HEK293 (cell line): Measurements from ENCODE around the gene PRMT6.

Experiments used
- IKZF3 ChIP-seq: fragments of 450-650 bp; IDR thresholded peaks from 2 replicates; pipeline ENCODE4 v1.5.0; 2018; ENCODE audit warnings: missing biosample characterization, mild to moderate bottlenecking, missing genetic modification characterization, moderate library complexity
- MEIS1 ChIP-seq: sonication (generic); formaldehyde crosslinking; IDR thresholded peaks from 2 replicates; pipeline ENCODE4 v1.8.1; 2022; ENCODE audit warnings: missing genetic modification reagents, mild to moderate bottlenecking, borderline replicate concordance
- TRIM28 ChIP-seq: IDR thresholded peaks from 2 replicates; pipeline ENCODE4 v1.6.1; 2011; ENCODE audit warnings: low read length, control low read depth, borderline replicate concordance
- ZBTB20 ChIP-seq: fragments of 450-650 bp; formaldehyde crosslinking; IDR thresholded peaks from 2 replicates; pipeline ENCODE4 v1.5.1; 2016; ENCODE audit warnings: missing biosample characterization, missing genetic modification characterization
- ZNF121 ChIP-seq: fragments of 450-650 bp; formaldehyde crosslinking; IDR thresholded peaks from 2 replicates; pipeline ENCODE4 v1.5.1; 2016; ENCODE audit warnings: missing biosample characterization, missing genetic modification characterization
- ZNF146 ChIP-seq: fragments of 450-650 bp; formaldehyde crosslinking; IDR thresholded peaks from 2 replicates; pipeline ENCODE4 v1.5.1; 2016; ENCODE audit warnings: missing biosample characterization, missing genetic modification characterization
- ZNF155 ChIP-seq: fragments of 450-650 bp; formaldehyde crosslinking; IDR thresholded peaks from 2 replicates; pipeline ENCODE4 v1.5.1; 2016; ENCODE audit warnings: missing biosample characterization, missing genetic modification characterization
- ZNF24 ChIP-seq: fragments of 450-650 bp; formaldehyde crosslinking; IDR thresholded peaks from 2 replicates; pipeline ENCODE4 v1.5.1; 2016; ENCODE audit warnings: missing biosample characterization, missing genetic modification characterization
- ZNF394 ChIP-seq: fragments of 450-650 bp; formaldehyde crosslinking; IDR thresholded peaks from 2 replicates; pipeline ENCODE4 v1.5.1; 2016; ENCODE audit warnings: missing biosample characterization, missing genetic modification characterization, mild to moderate bottlenecking, moderate library complexity, borderline replicate concordance
- ZNF521 ChIP-seq: fragments of 450-650 bp; formaldehyde crosslinking; IDR thresholded peaks from 2 replicates; pipeline ENCODE4 v1.5.1; 2017; ENCODE audit warnings: missing biosample characterization, mild to moderate bottlenecking, missing genetic modification characterization
- ZNF558 ChIP-seq: fragments of 450-650 bp; formaldehyde crosslinking; IDR thresholded peaks from 2 replicates; pipeline ENCODE4 v1.5.1; 2016; ENCODE audit warnings: missing biosample characterization, missing genetic modification characterization
- ZNF561 ChIP-seq: fragments of 450-650 bp; IDR thresholded peaks from 2 replicates; pipeline ENCODE4 v1.5.1; 2018; ENCODE audit warnings: missing biosample characterization, missing genetic modification characterization, borderline replicate concordance
- ZNF571 ChIP-seq: fragments of 450-650 bp; formaldehyde crosslinking; IDR thresholded peaks from 2 replicates; pipeline ENCODE4 v1.5.0; 2017; ENCODE audit warnings: missing biosample characterization, missing genetic modification characterization
- ZNF585B ChIP-seq: fragments of 450-650 bp; formaldehyde crosslinking; IDR thresholded peaks from 2 replicates; pipeline ENCODE4 v1.5.1; 2016; ENCODE audit warnings: missing biosample characterization, missing genetic modification characterization
- ZNF610 ChIP-seq: fragments of 450-650 bp; formaldehyde crosslinking; IDR thresholded peaks from 2 replicates; pipeline ENCODE4 v1.5.1; 2016; ENCODE audit warnings: missing biosample characterization, missing genetic modification characterization, borderline replicate concordance
- ZNF626 ChIP-seq: fragments of 450-650 bp; sonication (Bioruptor Pico); formaldehyde crosslinking; IDR thresholded peaks from 2 replicates; pipeline ENCODE4 v1.5.1; 2018; ENCODE audit warnings: missing biosample characterization, missing genetic modification characterization, inconsistent platforms
- ZNF654 ChIP-seq: fragments of 450-650 bp; formaldehyde crosslinking; IDR thresholded peaks from 2 replicates; pipeline ENCODE4 v1.5.1; 2016; ENCODE audit warnings: low read depth, missing biosample characterization, missing genetic modification characterization
- ZNF785 ChIP-seq: fragments of 450-650 bp; formaldehyde crosslinking; IDR thresholded peaks from 2 replicates; pipeline ENCODE4 v1.5.1; 2016; ENCODE audit warnings: missing biosample characterization, missing genetic modification characterization
- ZNF843 ChIP-seq: fragments of 450-650 bp; formaldehyde crosslinking; IDR thresholded peaks from 2 replicates; pipeline ENCODE4 v1.5.1; 2016; ENCODE audit warnings: missing biosample characterization, missing genetic modification characterization
- TF ChIP-seq, protein P1 (sequence below): fragments of 450-650 bp; formaldehyde crosslinking; IDR thresholded peaks from 2 replicates; pipeline ENCODE4 v1.5.1; 2016; ENCODE audit warnings: missing biosample characterization, missing genetic modification characterization
- TF ChIP-seq, protein P2 (sequence below): fragments of 450-650 bp; formaldehyde crosslinking; IDR thresholded peaks from 2 replicates; pipeline ENCODE4 v1.5.1; 2017; ENCODE audit warnings: missing biosample characterization, missing genetic modification characterization
- TF ChIP-seq, protein P3 (sequence below): fragments of 450-650 bp; formaldehyde crosslinking; IDR thresholded peaks from 2 replicates; pipeline ENCODE4 v1.5.1; 2016; ENCODE audit warnings: missing biosample characterization, missing genetic modification characterization
- TF ChIP-seq, protein P4 (sequence below): fragments of 450-650 bp; formaldehyde crosslinking; IDR thresholded peaks from 2 replicates; pipeline ENCODE4 v1.5.1; 2016; ENCODE audit warnings: missing biosample characterization, missing genetic modification characterization
- TF ChIP-seq, protein P5 (sequence below): fragments of 450-650 bp; formaldehyde crosslinking; IDR thresholded peaks from 2 replicates; pipeline ENCODE4 v1.5.1; 2016; ENCODE audit warnings: missing biosample characterization, missing genetic modification characterization
- TF ChIP-seq, protein P6 (sequence below): fragments of 450-650 bp; formaldehyde crosslinking; IDR thresholded peaks from 2 replicates; pipeline ENCODE4 v1.5.1; 2016; ENCODE audit warnings: missing biosample characterization, missing genetic modification characterization

Gene PRMT6

DNA sequence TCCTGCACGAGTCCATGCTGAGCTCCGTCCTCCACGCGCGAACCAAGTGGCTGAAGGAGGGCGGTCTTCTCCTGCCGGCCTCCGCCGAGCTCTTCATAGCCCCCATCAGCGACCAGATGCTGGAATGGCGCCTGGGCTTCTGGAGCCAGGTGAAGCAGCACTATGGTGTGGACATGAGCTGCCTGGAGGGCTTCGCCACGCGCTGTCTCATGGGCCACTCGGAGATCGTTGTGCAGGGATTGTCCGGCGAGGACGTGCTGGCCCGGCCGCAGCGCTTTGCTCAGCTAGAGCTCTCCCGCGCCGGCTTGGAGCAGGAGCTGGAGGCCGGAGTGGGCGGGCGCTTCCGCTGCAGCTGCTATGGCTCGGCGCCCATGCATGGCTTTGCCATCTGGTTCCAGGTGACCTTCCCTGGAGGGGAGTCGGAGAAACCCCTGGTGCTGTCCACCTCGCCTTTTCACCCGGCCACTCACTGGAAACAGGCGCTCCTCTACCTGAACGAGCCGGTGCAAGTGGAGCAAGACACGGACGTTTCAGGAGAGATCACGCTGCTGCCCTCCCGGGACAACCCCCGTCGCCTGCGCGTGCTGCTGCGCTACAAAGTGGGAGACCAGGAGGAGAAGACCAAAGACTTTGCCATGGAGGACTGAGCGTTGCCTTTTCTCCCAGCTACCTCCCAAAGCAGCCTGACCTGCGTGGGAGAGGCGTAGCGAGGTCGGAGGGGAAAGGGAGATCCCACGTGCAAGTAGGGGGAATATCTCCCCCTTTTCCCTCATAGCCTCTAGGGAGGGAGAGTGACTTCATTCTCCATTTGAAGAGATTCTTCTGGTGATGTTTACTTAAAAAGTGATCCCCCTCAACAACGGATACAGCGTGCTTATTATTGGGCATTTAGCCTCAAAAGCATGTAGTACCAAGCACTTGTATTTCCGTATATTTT lies 991 bp downstream of the PRMT6 start (continued):
- TF ChIP-seq, protein P1, sequence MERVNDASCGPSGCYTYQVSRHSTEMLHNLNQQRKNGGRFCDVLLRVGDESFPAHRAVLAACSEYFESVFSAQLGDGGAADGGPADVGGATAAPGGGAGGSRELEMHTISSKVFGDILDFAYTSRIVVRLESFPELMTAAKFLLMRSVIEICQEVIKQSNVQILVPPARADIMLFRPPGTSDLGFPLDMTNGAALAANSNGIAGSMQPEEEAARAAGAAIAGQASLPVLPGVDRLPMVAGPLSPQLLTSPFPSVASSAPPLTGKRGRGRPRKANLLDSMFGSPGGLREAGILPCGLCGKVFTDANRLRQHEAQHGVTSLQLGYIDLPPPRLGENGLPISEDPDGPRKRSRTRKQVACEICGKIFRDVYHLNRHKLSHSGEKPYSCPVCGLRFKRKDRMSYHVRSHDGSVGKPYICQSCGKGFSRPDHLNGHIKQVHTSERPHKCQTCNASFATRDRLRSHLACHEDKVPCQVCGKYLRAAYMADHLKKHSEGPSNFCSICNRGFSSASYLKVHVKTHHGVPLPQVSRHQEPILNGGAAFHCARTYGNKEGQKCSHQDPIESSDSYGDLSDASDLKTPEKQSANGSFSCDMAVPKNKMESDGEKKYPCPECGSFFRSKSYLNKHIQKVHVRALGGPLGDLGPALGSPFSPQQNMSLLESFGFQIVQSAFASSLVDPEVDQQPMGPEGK (tag by site-specific recombination), result no peak
- TF ChIP-seq, protein P2, sequence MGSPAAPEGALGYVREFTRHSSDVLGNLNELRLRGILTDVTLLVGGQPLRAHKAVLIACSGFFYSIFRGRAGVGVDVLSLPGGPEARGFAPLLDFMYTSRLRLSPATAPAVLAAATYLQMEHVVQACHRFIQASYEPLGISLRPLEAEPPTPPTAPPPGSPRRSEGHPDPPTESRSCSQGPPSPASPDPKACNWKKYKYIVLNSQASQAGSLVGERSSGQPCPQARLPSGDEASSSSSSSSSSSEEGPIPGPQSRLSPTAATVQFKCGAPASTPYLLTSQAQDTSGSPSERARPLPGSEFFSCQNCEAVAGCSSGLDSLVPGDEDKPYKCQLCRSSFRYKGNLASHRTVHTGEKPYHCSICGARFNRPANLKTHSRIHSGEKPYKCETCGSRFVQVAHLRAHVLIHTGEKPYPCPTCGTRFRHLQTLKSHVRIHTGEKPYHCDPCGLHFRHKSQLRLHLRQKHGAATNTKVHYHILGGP (tag by site-specific recombination), result no peak
- no peak for TF ChIP-seq ZNF558 (tag by site-specific recombination)
- no peak for TF ChIP-seq TRIM28
- peak; percentile 71; the same call in 1 of the 2 replicates for TF ChIP-seq ZBTB20 (tag by site-specific recombination)
- peak; percentile 42; the same call in 1 of the 2 replicates for TF ChIP-seq IKZF3
- no peak for TF ChIP-seq ZNF121
- TF ChIP-seq ZNF585B (tag by site-specific recombination), result no peak
- TF ChIP-seq, protein P3, sequence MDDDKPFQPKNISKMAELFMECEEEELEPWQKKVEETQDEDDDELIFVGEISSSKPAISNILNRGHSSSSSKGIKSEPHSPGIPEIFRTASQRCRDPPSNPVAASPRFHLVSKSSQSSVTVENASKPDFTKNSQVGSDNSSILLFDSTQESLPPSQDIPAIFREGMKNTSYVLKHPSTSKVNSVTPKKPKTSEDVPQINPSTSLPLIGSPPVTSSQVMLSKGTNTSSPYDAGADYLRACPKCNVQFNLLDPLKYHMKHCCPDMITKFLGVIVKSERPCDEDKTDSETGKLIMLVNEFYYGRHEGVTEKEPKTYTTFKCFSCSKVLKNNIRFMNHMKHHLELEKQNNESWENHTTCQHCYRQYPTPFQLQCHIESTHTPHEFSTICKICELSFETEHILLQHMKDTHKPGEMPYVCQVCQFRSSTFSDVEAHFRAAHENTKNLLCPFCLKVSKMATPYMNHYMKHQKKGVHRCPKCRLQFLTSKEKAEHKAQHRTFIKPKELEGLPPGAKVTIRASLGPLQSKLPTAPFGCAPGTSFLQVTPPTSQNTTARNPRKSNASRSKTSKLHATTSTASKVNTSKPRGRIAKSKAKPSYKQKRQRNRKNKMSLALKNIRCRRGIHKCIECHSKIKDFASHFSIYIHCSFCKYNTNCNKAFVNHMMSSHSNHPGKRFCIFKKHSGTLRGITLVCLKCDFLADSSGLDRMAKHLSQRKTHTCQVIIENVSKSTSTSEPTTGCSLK (tag by site-specific recombination), result no peak
- TF ChIP-seq ZNF155 (tag by site-specific recombination), result no peak
- TF ChIP-seq, protein P4, sequence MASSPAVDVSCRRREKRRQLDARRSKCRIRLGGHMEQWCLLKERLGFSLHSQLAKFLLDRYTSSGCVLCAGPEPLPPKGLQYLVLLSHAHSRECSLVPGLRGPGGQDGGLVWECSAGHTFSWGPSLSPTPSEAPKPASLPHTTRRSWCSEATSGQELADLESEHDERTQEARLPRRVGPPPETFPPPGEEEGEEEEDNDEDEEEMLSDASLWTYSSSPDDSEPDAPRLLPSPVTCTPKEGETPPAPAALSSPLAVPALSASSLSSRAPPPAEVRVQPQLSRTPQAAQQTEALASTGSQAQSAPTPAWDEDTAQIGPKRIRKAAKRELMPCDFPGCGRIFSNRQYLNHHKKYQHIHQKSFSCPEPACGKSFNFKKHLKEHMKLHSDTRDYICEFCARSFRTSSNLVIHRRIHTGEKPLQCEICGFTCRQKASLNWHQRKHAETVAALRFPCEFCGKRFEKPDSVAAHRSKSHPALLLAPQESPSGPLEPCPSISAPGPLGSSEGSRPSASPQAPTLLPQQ (tag by site-specific recombination), result no peak
- no peak for TF ChIP-seq ZNF785 (tag by site-specific recombination)
- TF ChIP-seq ZNF561 (tag by site-specific recombination), result no peak
- TF ChIP-seq ZNF394 (tag by site-specific recombination), result no peak
- TF ChIP-seq ZNF610, result no peak
- no peak for TF ChIP-seq MEIS1
- TF ChIP-seq ZNF24 (tag by site-specific recombination), result no peak
- TF ChIP-seq, protein P5, sequence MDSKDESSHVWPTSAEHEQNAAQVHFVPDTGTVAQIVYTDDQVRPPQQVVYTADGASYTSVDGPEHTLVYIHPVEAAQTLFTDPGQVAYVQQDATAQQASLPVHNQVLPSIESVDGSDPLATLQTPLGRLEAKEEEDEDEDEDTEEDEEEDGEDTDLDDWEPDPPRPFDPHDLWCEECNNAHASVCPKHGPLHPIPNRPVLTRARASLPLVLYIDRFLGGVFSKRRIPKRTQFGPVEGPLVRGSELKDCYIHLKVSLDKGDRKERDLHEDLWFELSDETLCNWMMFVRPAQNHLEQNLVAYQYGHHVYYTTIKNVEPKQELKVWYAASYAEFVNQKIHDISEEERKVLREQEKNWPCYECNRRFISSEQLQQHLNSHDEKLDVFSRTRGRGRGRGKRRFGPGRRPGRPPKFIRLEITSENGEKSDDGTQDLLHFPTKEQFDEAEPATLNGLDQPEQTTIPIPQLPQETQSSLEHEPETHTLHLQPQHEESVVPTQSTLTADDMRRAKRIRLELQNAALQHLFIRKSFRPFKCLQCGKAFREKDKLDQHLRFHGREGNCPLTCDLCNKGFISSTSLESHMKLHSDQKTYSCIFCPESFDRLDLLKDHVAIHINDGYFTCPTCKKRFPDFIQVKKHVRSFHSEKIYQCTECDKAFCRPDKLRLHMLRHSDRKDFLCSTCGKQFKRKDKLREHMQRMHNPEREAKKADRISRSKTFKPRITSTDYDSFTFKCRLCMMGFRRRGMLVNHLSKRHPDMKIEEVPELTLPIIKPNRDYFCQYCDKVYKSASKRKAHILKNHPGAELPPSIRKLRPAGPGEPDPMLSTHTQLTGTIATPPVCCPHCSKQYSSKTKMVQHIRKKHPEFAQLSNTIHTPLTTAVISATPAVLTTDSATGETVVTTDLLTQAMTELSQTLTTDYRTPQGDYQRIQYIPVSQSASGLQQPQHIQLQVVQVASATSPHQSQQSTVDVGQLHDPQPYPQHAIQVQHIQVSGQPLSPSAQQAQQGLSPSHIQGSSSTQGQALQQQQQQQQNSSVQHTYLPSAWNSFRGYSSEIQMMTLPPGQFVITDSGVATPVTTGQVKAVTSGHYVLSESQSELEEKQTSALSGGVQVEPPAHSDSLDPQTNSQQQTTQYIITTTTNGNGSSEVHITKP (tag by site-specific recombination), result peak; percentile 82
- no peak for TF ChIP-seq ZNF146 (tag by site-specific recombination)
- TF ChIP-seq, protein P6, sequence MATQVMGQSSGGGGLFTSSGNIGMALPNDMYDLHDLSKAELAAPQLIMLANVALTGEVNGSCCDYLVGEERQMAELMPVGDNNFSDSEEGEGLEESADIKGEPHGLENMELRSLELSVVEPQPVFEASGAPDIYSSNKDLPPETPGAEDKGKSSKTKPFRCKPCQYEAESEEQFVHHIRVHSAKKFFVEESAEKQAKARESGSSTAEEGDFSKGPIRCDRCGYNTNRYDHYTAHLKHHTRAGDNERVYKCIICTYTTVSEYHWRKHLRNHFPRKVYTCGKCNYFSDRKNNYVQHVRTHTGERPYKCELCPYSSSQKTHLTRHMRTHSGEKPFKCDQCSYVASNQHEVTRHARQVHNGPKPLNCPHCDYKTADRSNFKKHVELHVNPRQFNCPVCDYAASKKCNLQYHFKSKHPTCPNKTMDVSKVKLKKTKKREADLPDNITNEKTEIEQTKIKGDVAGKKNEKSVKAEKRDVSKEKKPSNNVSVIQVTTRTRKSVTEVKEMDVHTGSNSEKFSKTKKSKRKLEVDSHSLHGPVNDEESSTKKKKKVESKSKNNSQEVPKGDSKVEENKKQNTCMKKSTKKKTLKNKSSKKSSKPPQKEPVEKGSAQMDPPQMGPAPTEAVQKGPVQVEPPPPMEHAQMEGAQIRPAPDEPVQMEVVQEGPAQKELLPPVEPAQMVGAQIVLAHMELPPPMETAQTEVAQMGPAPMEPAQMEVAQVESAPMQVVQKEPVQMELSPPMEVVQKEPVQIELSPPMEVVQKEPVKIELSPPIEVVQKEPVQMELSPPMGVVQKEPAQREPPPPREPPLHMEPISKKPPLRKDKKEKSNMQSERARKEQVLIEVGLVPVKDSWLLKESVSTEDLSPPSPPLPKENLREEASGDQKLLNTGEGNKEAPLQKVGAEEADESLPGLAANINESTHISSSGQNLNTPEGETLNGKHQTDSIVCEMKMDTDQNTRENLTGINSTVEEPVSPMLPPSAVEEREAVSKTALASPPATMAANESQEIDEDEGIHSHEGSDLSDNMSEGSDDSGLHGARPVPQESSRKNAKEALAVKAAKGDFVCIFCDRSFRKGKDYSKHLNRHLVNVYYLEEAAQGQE (tag by site-specific recombination), result 0 out of 2 replicates have a peak, but pooled peaks have one; percentile 53
- TF ChIP-seq ZNF521 (tag by site-specific recombination), result no peak
- no peak for TF ChIP-seq ZNF571 (tag by site-specific recombination)
- TF ChIP-seq ZNF843, result no peak
- TF ChIP-seq ZNF654 (tag by site-specific recombination), result no peak
- no peak for TF ChIP-seq ZNF626 (tag by site-specific recombination)
